HG03108 (cell line): Measurements from ENCODE around the gene ADAM30.
"Not testable (repeated sequence)": the region's sequence is repeated elsewhere in the genome, so short reads cannot be mapped to it uniquely, and the experiment has no call there.

Experiments
- ATAC-seq: cut with Tn5 transposase; IDR thresholded peaks from one replicate; pipeline ENCODE4 v1.9.1; 2021; ENCODE audit warnings: moderate library complexity; ENCODE audit not compliant: unreplicated experiment

ADAM30 gene

DNA sequence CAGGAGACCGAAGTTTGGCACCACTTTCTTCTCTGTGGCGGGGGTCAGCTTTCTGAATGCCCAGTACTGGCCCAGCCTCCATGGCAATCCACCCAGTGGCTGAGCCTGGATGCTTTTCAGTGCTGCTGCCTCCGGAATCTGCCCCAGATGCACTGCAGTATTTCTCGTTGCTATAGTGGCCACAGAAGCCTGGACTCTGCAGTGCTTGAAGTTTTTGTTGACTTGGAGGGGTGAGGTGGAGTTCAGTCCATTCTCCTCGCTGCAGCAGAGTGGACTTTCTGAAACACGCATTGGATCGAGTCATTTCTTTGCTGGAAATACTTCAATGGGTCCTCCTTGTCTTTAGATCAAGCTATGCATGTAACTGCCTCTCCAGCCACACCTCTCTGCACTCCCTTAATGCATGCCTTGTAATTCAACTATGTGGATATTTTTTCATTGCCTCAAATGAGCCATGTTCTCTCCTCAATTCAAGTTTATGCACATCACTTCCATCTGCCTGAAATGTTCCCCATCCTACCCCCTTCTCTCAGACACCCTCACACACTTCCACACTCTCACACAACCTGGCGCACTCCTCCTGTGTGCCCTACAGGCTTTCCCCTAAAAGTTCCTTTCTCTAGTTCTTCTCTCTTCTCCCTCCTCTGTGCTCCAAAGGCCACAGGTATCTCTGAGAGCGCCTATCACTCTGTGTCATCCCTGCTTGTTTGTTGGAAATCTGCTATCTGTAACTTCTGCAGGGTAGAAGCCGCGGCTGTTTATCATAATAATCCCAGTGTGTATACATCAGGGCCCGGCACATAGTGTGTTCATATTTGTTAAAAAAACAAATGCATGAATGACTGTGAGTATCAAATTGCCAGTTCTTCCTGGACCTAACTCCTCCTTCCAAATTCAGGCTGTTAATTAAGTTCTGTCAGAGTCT lies 16.5 kb downstream of the ADAM30 start:
- no peak for ATAC-seq

DNA sequence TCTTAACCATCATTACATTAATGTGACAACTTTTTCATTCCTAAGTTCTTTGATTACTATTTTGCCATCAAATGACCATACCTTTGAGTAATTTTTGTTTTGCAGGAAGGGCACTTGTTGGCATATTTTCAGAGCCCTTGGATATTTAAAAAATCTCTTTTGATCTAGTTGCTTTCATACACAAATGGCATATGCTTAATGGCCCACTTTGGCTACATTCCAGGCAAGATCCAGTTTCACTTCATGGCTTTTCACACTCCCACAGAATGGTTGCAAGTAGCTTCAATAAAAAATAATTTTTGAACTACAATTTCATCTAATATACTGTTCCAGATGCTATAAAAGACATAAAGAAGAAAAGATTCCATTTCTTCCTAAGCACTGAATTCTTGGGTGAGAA lies 18.1 kb downstream of the ADAM30 start:
- ATAC-seq: no peak

DNA sequence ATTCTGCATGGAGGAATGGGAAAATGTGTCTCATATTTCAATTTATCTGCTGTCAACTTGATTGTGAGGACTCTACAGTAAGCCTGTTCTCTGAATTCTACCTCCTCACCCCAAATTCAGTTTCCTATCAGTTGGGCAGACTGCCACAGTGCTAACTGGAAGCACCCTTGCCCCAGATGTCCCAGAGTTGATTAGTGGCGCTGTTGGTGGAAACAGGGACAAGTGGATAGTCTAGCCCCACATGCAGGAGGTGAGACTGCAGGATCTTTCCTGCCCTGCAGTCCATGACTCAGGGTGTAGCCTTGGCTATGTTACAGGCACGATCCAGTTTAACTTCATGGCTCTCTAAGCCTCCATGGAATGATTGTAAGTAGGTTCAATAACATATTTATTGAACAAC lies 22.1 kb downstream of the ADAM30 start:
- no peak for ATAC-seq

DNA sequence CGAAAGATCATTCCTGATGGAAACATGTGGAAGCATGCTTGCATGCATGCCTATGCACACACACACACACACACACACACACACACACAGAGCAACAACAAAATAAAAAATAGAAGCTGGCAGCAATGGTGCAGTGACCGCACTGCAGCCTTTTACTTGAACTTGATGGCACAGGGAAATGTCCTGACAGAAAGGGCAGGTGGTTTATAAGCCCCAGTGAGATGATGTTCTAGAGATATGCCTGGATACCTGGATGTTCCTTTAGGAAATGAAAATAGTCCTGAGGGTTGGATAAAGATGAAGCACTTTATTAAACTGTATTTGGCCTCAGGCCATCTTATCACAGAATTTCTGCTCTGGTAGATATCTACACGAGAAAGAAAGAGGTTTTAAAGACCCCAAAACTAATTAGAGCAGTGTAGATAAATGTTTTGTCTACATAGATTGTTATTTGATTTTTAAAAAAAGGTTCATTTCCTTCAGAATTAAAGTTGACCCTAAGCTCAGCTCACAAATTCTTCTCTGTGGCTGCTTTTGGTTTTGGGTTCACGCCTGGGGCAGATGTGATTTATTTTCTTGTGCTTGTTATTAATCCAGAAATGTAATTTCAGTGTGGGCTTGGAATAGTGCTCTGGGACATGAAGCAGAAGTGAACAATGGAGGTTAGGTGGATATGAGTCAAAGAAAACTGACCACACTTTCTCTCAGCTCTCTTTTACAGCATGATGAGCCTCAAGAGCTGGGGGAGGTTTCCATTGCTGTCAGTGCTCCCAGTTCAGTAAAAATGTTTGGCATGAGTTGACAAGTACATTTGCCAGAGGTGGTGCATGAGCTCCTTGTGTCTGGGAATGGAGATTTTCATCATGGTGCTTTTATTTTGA lies 22.9 kb downstream of the ADAM30 start:
- ATAC-seq: no peak

DNA sequence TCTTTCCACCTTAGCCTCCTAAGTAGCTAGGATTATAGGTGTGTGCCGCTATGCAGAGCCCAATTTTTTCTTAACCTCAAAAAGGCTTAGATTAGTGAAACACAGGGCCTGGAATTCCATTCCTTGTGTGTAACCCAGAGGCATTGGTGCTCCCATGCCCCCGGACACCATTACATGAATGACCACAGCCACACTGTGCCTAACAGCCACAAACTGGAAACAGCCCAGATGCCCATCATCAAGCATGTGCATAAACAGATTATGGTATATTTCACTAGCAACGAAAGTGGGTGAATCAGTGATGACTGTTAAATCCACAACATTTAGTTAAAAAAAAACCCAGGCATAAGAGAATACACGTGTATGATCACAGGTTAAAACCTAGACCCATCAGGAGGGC lies 24.4 kb downstream of the ADAM30 start:
- no peak for ATAC-seq

DNA sequence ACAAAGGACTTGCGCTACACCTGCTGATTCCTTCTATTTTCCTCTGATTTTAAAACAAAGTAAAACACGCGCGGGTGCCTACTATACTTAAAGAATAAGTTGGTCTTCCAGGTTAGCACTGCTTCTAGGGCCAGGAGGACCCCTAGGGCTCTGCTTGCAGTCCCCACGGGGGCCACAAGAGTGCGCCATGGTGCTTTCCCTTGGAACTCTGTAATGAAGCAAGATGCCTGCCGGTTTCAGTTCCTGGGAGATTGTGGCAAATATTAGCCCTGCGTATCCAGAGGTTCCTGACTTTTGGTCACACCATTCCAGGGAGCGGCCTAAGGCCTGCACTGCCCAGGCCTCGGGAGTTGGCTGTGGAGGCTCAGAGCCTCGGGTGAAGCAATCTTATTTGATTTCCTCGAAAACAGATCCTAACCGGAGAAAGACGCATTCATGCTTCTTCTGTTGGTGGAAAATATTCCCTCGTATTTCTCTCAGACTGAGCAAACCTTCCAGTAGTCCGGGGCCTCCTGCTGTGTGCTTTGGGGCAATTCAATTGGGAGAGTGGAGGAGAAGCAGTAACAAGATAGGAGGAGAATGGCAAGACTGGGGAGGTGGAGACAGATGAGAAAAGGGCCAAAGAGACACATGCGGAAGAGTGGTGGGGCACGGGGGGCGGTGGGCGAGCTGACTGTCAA lies 25.3 kb downstream of the ADAM30 start:
- ATAC-seq: no peak

DNA sequence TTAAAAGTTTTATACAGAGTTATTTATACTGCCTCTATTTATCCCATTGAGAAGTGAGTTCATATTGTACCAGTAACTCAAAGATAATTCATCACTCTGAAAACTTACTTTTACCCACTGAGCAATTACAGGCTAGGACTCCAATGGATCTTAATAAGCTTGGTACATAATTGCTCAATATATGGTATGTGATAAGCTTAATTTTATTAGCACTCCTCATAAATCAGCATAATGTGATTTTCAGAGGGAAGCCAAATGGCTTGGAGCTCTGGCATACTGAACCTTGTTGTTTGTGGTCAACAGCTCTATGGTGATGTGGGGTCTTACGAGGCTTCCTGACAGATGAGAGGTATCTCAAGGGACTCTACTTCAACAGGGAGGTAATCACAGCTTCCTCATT lies 26.3 kb downstream of the ADAM30 start:
- no peak for ATAC-seq

DNA sequence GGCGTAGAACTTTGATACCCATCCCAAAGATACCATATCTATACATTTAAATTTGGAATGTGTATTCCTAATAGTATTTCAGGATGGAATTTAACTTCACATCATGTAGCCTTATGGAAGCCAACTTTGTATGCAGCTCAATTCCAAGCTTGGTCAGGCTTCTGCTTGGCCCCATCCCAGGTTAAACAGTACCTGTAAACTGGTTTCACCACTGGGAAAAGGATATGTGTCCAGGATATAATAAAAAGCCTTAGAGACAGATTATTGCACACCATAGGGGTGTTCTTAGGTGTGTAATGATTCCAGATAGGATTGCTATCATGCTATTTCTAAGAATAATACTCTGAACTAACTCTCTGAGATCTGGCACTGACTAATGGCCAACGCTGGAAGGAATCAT lies 28.1 kb downstream of the ADAM30 start:
- no peak for ATAC-seq

DNA sequence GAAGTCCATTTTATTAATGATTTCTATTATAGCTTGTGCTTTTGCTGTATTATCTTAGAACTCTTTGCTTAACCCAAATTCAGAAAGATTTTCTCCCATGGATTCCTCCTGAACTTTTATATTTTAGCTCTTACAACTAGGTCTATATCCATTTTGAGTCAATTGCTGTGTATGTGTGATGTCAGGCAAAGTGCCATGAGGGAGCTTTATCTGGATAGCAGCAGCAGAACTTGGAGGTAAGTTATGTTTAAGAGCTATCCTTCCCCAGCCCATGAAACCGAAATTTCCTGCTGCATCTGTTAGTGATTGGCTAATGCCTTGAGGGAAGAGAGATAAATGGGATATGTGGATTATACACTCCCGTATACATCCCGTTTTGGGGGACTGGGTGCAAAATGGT lies 29.9 kb downstream of the ADAM30 start:
- no peak for ATAC-seq

DNA sequence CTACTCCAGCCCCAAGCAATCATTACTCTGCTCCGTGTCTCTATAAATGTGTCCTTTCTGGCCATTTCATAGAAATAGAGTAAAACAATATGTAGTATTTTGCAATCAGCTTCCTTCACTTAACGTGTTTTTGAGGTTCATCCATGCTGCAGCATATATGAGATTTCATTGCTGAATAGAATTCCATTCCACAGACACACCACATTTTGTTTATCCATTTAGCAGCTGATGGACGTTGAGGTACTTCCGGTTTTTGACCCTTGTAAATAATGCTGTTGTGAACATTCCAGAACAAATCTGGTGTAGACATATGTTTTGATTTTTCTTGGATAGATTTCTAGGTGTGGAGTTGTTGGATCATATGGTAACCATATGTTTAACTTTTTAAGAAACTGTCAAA lies 30.7 kb downstream of the ADAM30 start:
- ATAC-seq: no peak

DNA sequence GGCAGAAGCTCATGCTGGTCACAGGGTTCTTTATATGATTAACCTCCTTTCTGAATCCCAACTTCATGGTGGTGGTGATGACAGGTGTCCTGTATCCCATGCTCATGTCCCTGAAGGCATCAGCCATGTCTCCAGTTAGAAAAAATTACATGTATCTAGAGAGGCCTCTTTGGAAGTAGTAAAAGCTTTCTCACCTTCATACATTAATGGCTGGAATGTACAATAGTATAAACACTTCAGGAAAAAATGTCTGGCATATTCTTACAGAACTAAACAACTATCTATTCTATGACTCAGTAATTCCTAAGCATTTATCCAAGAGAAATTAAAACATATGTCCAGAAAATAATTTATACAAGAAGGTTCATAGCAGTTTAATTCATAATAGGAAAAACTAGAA lies 34.0 kb downstream of the ADAM30 start:
- ATAC-seq: no peak

DNA sequence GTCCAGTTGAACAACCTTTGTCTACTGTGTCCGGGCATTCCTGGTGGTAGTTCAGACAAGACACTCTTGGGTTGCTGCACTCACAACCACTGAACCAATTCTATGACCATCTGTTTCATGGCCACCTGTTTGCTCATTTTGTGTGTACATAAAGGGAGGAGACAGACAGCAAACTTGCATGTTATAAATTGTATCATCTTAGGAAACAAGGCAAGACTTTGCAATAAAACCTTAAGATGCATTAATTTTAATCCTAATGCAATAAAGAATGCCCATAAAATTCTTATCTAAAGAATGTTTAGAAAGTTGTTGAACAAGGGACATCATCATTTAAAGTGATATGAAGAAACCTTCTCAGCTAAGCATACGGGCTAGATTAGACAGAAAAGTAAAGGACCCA lies 34.8 kb downstream of the ADAM30 start:
- no peak for ATAC-seq

DNA sequence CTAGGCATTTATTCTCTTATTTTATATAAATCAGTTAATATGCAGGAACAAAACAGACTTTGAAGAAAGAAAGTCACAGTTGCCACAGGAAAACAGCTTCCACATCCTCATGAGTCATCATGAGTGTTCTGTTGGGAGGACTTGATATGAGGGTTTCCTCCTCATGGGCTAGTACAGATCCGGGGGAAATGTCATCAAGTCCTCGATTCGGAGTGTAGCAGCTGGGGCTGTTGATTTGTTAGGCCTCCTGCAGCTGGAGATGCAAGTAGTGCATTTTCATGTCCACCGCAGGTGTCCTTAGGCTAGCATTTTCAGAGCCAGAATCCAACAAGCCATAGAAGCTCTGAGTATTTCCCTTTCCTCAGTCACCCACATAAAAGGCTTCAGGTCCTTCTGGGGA lies 36.7 kb downstream of the ADAM30 start:
- ATAC-seq: no peak

DNA sequence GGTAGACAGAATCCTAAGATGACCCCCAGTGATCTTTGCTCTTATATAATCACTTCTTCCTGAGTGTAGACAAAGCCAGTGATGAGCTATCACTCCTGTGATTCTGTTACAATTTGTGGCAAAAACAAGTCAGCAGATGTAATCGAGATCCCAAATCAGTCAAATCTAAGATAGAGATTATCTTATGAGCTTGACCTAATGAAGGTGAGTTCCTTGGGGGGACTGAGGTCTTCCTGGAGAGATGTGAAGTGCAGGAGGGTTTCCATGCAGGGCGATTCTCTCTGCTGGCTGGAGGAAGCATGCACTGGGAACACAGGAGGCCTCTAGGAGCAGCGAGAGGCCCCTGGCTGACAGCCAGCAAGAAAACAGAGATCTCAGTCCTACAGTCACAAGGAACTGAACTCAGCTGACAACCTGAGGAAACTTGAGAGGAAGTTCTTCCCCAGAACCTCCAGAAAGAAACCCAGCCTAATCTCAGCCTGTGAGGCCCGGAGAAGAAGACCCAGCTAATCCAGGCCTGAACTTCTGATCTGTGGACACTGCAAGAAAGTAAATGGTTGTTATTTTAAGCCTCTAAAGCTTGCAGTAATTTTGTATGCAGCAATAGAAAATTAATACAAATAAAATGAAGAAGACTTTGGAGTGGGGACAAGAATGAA lies 37.6 kb downstream of the ADAM30 start:
- ATAC-seq: not testable (repeated sequence)

DNA sequence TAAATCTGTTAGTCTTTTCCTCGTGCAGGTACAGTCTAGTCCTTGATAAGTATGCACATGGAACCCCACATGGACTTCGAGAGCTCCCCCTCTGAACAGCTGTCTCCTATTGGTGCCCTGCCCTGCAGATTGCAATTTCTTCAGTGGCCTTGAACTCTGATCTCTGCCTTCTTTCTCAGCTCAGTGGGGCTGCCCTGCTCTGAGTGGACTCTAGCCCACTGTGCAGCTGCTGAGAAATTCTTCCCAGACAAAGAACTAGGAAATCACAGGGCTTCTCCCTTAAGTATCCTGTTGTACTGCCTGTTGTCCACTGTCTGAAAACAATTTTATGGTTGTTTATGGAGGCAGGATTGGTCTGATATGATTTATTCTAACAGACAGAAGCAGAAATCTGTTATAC lies 38.2 kb downstream of the ADAM30 start:
- ATAC-seq: no peak

DNA sequence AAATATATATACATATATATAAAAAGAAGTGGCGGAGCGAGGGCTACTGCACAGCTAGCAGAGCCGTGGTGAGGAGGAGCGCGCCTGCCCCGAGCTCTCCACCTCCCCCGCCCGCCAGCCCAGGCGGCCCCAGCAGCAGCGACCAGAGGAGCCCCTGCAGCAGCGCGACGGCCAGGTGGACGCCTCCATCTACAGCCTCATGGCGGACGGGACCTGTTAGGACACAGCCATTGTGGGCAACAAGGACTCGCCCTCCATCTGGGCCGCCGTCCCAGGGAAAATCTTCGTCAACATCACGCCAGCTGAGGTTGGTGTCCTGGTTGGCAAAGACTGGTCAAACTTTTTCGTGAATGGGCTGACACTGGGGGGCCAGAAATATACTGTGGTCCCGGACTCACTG lies 43.2 kb downstream of the ADAM30 start:
- ATAC-seq: no peak

DNA sequence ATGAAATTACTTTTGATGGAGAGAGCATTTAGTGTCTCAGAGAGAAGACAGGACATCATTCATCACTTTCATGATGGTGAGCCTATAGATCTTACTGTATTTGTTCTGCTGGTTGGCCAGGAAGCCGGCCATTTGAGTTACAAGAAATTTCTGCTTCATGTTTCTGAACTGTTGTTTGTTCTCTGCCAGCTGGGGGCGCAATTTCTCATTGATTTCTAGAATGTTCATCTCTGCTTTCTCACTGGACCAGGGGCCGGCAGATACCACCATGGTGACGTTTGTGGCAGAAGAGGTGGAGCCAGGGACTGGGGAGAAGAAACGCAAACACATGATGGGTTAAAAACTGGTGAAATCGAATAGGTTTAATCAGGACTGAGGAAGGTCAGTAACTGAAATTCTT lies 52.1 kb downstream of the ADAM30 start:
- not testable (repeated sequence) for ATAC-seq
